ENCODE data around the gene EXTL1. TPM values are rescaled to one million over a fixed set of nuclear protein-coding genes. Genes with fewer than 3 reads are reported as not detected.

The EXTL1 gene
- total RNA-seq, 1 donor from 2014 or later = 2.6 TPM

DNA sequence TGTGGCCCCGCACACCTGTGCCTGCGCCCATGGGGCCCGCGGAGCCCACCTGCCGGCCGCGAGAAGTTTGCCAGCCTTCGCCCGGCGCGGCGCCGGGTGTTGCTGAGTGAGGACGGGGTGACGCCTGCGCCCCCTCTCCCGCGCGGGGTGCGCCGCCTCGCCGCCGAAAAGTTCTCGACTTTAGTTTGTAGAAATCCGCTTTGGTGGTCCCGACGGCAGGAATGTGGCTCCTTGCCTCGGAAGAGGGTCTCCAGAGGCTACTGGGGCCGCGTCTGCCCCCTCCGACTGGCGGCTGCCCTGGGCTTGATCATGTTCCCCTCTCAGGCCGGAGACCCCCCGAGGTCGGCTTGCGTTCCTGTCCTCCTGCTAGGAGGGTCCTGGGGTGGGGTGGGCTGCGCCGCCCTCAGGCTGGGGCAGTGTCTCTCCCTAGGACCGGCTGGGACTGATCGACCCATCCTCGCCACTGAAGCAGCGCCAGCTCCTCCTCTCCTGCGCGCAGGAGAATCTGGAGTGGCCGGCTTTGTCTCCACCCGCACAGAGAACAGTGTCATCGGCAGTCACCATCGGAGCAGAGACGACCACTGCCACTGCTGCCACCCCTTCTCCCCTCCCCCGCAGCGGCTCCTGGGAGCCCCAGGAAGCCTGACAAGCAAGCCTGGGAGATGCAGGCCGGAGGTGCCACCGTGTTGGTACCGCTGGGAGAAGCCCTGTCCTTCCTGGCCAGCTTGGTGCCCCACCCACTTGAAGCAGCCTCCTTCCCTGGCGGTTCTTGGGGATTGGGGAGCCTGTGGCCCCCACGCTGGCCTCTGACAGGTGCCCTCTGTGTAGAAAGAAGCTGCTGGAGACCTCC, 24.9 kb downstream of the EXTL1 start:
- H3K27me3 Mint-ChIP-seq (ENCODE audit: unreplicated experiment) = peaks cover 18% of the 10 kb centered on the region
- H3K36me3 Mint-ChIP-seq (ENCODE audit: unreplicated experiment) = no peaks in the 10 kb centered on the region
- H3K9me3 Mint-ChIP-seq (ENCODE audit: unreplicated experiment) = no peaks in the 10 kb centered on the region
- no peak overlapping the region for H3K4me3 Mint-ChIP-seq (ENCODE audit: unreplicated experiment)
- TF ChIP-seq, protein P1, sequence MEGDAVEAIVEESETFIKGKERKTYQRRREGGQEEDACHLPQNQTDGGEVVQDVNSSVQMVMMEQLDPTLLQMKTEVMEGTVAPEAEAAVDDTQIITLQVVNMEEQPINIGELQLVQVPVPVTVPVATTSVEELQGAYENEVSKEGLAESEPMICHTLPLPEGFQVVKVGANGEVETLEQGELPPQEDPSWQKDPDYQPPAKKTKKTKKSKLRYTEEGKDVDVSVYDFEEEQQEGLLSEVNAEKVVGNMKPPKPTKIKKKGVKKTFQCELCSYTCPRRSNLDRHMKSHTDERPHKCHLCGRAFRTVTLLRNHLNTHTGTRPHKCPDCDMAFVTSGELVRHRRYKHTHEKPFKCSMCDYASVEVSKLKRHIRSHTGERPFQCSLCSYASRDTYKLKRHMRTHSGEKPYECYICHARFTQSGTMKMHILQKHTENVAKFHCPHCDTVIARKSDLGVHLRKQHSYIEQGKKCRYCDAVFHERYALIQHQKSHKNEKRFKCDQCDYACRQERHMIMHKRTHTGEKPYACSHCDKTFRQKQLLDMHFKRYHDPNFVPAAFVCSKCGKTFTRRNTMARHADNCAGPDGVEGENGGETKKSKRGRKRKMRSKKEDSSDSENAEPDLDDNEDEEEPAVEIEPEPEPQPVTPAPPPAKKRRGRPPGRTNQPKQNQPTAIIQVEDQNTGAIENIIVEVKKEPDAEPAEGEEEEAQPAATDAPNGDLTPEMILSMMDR (IDR thresholded peaks at IDR 0.05; ENCODE audit: partially characterized antibody, unreplicated experiment) = no peak
- peaks cover 5% of the 10 kb centered on the region for H3K4me1 Mint-ChIP-seq (ENCODE audit: low read depth, unreplicated experiment)
- no peak overlapping the region for H3K27ac Mint-ChIP-seq (ENCODE audit: unreplicated experiment)
- no peak for DNase-seq

DNA sequence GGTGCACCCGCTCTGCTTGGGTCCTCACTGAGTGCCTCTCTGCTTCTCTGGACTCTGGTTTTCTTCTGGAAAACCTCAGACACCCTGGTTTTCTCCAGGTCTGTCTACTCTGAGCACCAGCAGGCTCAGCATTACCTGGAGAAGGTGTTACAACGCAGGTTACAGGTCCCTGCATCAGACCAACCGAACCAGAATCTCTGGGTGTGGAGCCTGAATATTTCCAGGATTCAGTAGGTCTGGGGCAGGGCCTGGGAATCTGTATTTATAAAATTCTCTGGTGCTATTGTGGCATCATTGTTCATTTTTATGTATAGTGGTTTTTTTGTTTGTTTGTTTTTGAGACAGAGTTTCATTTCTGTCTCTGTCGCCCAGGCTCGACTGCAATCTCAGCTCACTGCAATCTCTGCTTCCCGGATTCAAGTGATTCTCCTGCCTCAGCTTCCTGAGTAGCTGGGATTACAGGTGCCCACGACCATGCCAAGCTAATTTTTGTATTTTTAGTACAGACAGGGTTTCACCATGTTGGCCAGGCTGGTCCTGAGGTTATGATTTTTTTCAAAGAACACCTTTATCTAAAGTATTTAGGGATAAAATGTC, 25.8 kb downstream of the EXTL1 start:
- Mint-ChIP-seq H3K9me3 (ENCODE audit: unreplicated experiment) (no peaks in the 10 kb centered on the region), H3K36me3 (ENCODE audit: unreplicated experiment) (no peaks in the 10 kb centered on the region), H3K4me3 (ENCODE audit: unreplicated experiment) (no peak overlapping the region), H3K27ac (ENCODE audit: unreplicated experiment) (no peak overlapping the region), H3K27me3 (ENCODE audit: unreplicated experiment) (peaks cover 18% of the 10 kb centered on the region), H3K4me1 (ENCODE audit: low read depth, unreplicated experiment) (peaks cover 5% of the 10 kb centered on the region)
- no peak for DNase-seq
- TF ChIP-seq, protein P1 (IDR thresholded peaks at IDR 0.05; ENCODE audit: partially characterized antibody, unreplicated experiment) = no peak

DNA sequence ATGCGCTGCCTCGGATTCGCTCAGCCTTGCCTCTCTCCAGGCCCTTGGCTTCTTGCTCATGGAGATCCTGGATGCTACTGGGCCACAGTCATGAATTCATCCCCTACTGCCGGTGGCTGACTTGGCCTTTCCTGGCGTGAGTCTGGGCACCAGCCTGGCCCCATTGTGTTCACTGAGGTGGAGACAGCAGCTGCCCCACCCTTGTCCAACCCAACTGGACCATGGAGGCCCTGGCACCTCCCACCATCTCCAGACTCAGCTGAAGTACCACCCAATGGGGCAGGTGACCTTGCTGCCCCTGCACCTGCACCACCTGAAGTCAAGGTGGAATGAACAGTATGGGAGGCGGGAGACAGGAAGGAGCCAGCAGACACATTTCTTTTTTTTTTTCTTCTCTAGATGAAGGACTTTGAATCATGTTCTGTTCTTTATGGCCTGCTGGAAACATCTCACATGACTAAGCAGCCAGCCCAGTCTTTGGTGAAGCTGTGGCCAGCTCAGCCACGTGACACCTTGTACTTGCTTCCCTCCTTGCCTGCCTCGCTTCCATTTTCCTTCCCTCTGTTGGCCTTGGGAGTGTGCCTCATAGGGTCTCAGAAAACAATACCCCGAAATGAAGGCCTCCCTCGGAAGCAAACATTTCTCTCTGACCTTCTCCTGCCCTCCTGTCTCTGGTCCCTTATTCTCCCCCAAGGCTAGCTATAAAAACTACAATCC, 28.1 kb downstream of the EXTL1 start:
- Mint-ChIP-seq H3K4me1 (ENCODE audit: low read depth, unreplicated experiment) (peaks cover 5% of the 10 kb centered on the region), H3K27me3 (ENCODE audit: unreplicated experiment) (peaks cover 18% of the 10 kb centered on the region), H3K4me3 (ENCODE audit: unreplicated experiment) (no peak overlapping the region), H3K36me3 (ENCODE audit: unreplicated experiment) (no peaks in the 10 kb centered on the region), H3K27ac (ENCODE audit: unreplicated experiment) (no peak overlapping the region), H3K9me3 (ENCODE audit: unreplicated experiment) (no peaks in the 10 kb centered on the region)
- TF ChIP-seq, protein P1 (IDR thresholded peaks at IDR 0.05; ENCODE audit: partially characterized antibody, unreplicated experiment) = no peak
- no peak for DNase-seq

DNA sequence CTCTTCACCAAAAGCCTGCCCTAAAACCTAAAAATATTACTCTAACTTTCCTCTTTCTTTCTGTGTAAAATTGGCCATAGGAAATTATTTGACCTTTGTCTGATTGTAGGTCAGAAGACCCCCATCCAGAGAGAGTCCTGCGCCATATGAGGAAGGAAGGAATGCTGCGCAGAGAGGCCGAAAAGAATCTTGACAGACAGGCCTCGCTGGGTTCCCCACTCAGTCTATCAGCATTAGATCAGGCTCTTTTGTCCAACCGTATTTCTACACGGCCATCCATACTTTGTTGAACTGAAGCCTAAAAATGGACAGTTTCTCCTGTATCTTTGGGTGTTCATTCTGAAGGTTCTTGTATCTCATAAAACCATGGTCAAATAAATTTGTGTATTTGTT, 28.7 kb downstream of the EXTL1 start:
- DNase-seq = no peak
- Mint-ChIP-seq H3K9me3 (ENCODE audit: unreplicated experiment) (no peaks in the 10 kb centered on the region), H3K4me3 (ENCODE audit: unreplicated experiment) (no peak overlapping the region), H3K4me1 (ENCODE audit: low read depth, unreplicated experiment) (peaks cover under 1% of the 10 kb centered on the region), H3K36me3 (ENCODE audit: unreplicated experiment) (no peaks in the 10 kb centered on the region), H3K27me3 (ENCODE audit: unreplicated experiment) (peaks cover 15% of the 10 kb centered on the region), H3K27ac (ENCODE audit: unreplicated experiment) (no peak overlapping the region)
- TF ChIP-seq, protein P1 (IDR thresholded peaks at IDR 0.05; ENCODE audit: partially characterized antibody, unreplicated experiment) = no peak

All from glutamatergic neuron (in vitro differentiated cells).